ENCODE results near the gene METTL24. TPM values are rescaled to one million over a fixed set of nuclear protein-coding genes. Genes with fewer than 3 reads are reported as not detected.
A peak's percentile ranks its signal among the peaks of the same experiment; 100 is the strongest.
"Not testable (repeated sequence)": the region's sequence is repeated elsewhere in the genome, so short reads cannot be mapped to it uniquely, and the experiment has no call there.

The METTL24 gene
- total RNA-seq, 1 donor from 2014 or later, result 0.91 TPM

DNA sequence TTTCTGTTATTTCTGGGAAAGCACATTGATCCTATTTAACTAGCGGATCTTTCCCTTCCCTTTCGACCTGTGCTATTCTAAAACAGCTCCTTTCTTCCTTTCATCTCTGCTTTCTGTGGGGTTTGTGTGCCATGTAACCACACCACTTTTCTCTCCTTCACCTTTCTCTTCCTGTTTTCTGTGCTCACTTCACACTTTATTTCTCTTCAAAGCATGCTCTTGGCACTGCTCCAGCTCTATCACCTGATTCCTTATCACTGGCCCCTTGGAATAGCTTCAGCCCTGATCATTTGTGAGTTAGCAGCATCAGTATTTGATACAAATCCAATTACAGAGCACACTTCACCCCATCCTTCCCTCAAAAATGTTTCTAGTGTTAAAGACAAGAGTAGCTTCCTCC, 8.1 kb upstream of the METTL24 start:
- intact Hi-C loops (cut with DNase I), result no loop called here
- no peak for DNase-seq
- no peak for ATAC-seq (ENCODE audit: poor library complexity)

DNA sequence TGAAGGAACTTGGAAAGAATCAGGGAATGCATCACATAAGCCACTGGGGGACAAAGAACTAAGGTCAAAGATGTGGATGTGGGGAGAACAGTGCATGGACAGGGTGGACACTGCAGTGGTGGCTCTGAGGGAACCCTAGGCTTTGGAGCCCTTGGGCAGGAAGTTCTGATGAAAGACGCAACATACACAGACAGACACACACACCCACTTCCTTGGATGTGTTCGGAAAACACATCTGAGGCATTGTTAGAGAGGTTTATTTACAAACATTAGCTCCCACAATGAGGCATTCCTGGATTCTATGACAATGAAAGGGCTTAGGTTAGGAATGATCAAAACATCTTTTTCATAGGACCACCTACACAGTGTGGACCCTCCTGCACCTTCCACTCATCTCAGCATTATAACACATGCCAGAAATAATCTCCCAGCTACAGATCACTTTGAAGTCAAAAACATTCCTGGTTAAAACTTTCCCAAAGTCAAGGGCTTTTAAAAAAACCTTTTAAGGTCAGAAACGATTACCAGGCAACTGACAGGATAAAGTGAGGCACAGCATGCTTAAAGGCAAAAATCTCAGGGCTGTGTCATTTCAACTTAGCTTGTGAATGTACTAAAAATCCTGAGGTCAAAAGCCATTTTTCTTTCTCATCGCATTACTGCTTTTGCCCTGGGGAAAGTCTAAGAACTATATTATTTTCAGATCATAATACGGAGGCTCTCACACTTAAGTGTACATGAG, 6.4 kb upstream of the METTL24 start:
- no peak for ATAC-seq (ENCODE audit: poor library complexity)
- intact Hi-C loops (cut with DNase I), result no loop called here
- DNase-seq, result no peak

DNA sequence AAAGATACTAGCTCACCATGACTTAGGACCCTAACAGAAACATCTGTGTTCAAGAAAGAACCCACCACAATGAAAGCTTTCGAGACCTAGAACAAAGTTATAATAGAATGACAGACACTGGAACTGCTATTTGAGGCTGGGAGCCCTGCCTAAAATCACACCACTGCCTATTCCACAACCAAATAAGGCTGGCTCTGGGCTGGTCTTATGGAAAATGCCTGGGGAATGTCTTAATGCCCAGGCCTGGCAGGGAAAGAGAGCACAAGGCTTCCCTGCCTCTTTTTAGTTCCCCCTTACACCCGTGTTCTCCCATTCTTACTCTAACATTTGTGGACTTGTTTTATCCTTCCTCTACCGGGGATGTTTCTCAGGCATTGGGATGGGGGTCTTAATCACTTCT, 5.6 kb upstream of the METTL24 start:
- ATAC-seq (ENCODE audit: poor library complexity) (peak; percentile 75), DNase-seq (no peak)
- intact Hi-C loops (cut with DNase I), result no loop called here

DNA sequence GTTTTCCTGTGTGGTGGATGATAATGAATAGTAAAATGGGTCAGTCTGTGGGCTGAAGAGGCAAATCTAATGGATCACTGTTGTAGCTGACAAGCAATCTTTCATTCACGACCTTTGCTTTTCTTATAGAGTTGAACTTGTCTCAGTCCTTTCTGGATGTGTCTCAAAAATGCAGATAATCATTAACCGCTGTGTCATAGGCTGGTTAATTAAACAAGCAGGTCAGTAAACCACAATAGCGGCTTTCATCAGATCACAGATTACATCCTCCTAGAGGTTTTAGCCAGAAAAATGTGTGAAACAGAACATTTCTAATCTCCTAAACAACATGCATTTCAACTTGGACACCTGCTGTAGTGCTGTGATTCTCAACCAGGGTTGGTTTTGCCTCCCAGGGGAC, 2.5 kb upstream of the METTL24 start:
- intact Hi-C loops (cut with DNase I), result no loop called here
- no peak for DNase-seq
- no peak for ATAC-seq (ENCODE audit: poor library complexity)

DNA sequence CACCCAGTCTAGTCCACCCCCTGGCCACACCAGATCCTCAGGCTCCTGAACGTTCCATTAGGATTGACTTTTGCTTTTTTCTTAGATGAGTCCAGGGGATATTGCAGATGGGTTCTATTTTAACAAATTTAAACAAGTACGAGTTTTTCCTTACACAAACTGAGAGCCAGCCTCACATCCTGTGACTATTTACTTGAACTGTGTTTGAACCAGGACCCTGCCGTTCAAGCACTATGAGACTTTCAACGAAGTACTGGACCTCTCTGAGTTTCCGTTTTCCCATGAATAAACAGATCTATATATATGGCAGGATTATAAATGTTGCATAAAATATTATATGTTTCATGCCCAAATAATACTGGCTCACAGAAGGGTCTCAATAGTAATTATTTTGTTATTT, 1.4 kb upstream of the METTL24 start:
- DNase-seq (no peak), ATAC-seq (ENCODE audit: poor library complexity) (no peak)

GRCh38 chr6:110358553-110359160, 508 bp upstream of the METTL24 start:
- ATAC-seq (ENCODE audit: poor library complexity) (no peak), DNase-seq (no peak)
- intact Hi-C loops (cut with DNase I), result no loop called here

More for the DNA sequence above, 1.4 kb upstream of the METTL24 start:
- intact Hi-C loops (cut with DNase I), result no loop called here

DNA sequence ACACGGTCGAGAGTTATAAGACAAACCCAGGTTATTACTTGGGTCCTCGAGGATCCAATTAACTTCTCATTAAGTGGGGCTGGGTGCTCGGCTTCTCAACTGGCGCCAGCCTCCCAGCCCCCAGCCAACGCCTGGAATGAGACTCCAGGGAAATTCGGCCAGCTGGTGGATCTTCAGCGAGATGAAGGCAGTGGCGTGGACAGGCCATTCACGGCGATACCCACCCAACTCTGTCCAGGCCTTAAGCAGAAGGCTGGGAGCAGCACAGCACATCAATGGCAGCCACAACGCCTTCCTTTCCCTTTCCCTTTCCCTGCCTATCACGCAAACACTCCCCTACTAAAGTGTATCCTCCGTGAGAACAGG, 868 bp downstream of the METTL24 start:
- DNase-seq, result no peak
- peak; percentile 41 for ATAC-seq (ENCODE audit: poor library complexity)
- intact Hi-C loops (cut with DNase I), result no loop called here

DNA sequence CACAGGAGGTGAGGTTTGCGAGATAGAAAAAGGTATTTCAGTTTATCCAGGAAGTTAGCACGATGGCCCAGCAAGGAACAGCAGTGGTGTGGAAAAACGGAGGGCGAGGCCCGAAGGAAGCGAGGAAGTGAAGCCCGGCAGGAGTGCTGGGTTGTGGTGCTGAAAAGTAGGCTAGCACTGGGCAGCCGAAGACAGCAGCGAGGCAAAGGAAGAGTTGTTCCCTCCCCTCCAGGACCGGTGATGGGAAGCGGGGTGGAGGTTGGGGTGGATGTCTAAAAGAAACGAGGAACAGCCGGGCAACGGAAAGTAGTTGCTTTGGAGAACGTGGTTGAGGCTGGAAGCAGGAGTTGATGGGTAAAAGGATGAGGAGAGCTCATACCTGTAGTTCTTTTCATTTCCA, 1.4 kb downstream of the METTL24 start:
- DNase-seq, result no peak
- intact Hi-C loops (cut with DNase I), result no loop called here
- no peak for ATAC-seq (ENCODE audit: poor library complexity)

- intact Hi-C loops (cut with DNase I), result no loop called here
- ATAC-seq (ENCODE audit: poor library complexity) (no peak), DNase-seq (no peak)
These were observed 2.4 kb downstream of the METTL24 start for GRCh38 chr6:110355727-110356126.

- intact Hi-C loops (cut with DNase I), result no loop called here
- DNase-seq (no peak), ATAC-seq (ENCODE audit: poor library complexity) (no peak)
These were observed 3.1 kb downstream of the METTL24 start for GRCh38 chr6:110355022-110355421.

DNA sequence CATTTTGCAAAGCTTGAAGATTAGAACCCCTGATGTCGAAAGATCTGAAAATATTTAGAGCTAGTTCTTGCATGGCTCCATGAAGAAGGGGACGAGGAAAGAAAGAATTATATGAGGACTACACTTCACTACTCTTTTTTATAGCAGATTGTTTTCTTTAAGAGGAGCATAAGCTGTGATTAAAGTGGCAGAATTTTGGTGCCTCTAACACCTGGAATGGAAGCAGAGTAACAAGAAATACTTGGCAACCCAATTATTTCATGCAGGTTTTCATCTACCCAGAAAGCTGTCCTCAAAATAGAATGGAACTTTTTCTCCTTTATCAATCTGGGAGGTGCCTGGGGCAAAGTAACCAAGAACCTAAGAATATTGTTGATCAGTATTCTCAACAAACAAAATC, 4.0 kb downstream of the METTL24 start:
- DNase-seq, result no peak
- intact Hi-C loops (cut with DNase I), result no loop called here
- no peak for ATAC-seq (ENCODE audit: poor library complexity)

GRCh38 chr6:110353457-110354001, 4.6 kb downstream of the METTL24 start:
- DNase-seq (no peak), ATAC-seq (ENCODE audit: poor library complexity) (no peak)
- intact Hi-C loops (cut with DNase I), result no loop called here

GRCh38 chr6:110352563-110353262, 5.4 kb downstream of the METTL24 start:
- no peak for DNase-seq
- intact Hi-C loops (cut with DNase I), result no loop called here
- no peak for ATAC-seq (ENCODE audit: poor library complexity)

- ATAC-seq (ENCODE audit: poor library complexity) (no peak), DNase-seq (no peak)
These were observed 6.2 kb downstream of the METTL24 start for GRCh38 chr6:110351986-110352385.

DNA sequence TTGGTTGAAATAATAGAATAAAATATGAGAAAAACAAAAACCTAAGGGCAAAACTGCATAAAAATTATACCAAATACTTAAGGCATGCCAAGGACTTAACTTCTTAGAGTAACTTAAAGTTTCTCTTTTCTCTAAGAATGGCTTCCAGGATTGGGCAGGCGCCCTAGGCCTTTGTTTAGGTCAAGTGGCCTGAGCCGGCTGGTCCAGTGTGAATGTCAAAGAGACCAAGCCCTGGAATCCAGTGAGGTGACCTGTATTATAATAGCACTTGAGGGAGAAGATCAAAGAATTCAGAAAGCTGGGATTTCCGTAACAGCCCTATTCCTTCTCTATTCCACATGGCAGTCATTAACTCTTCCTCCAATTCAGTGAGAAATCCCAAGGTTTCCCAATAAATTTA, 6.6 kb downstream of the METTL24 start:
- DNase-seq (no peak), ATAC-seq (ENCODE audit: poor library complexity) (no peak)
- intact Hi-C loops (cut with DNase I), result no loop called here

More at GRCh38 chr6:110351986-110352385, 6.2 kb downstream of the METTL24 start:
- intact Hi-C loops (cut with DNase I), result no loop called here

DNA sequence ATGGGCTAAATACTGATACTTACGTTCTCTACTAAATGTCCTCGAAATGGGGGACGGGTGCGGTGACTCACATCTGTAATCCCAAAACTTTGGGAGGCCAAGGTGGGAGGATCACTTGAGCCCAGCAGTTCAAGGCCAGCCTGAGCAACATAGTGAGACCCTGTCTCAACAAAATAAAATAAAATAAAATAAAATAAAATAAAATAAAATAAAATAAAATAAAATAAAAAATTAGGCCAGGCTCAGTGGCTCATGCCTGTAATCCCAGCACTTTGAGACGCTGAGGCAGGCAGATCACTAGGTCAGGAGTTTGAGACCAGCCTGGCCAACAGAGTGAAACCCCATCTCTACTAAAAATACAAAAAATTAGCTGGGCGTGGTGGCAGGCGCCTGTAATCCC, 7.6 kb downstream of the METTL24 start:
- ATAC-seq (ENCODE audit: poor library complexity); DNase-seq; intact Hi-C loops (cut with DNase I): not testable (repeated sequence)

- ATAC-seq (ENCODE audit: poor library complexity) (no peak), DNase-seq (no peak)
- intact Hi-C loops (cut with DNase I), result no loop called here
These were observed 9.0 kb downstream of the METTL24 start for GRCh38 chr6:110348961-110349690.

DNA sequence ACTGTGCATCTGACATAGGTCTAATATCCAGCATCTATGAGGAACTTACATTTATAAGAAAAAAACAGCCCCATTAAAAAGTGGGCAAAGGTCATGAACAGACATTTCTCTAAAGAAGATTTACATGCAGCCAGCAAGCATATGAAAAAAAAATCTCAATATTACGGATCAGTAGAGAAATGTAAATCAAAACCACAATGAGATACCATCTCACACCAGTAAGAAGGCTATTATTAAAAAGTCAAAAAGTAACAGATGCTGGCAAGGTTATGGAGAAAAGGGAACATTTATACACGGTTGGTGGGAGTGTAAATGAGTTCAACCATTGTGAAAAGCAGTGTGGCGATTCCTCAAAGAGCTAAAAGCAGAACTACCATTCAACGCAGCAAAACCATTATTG, 13.1 kb downstream of the METTL24 start:
- intact Hi-C loops (cut with DNase I), result no loop called here
- ATAC-seq (ENCODE audit: poor library complexity), result no peak
- no peak for DNase-seq

DNA sequence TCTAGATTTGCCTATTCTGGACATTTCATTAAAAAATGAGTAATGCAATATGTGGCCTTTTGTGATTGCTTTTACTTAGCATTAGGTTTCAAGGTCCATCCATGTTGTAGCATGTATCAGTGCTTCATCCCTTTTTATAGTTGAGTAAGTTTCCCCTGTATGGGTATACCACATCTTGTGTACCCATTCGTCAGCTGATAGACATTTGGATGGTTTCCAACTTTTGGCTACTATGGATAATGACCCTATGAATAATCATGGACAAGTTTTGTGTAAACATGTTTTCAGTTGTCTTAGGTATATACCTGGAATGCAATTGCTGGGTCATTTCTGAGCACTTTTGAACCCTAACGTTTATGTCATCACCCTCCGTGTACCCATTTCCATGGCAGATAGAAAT, 15.4 kb downstream of the METTL24 start:
- intact Hi-C loops (cut with DNase I), result no loop called here
- DNase-seq, result no peak
- ATAC-seq (ENCODE audit: poor library complexity), result no peak

Data from Right ventricle myocardium superior (tissue), 1 donor.